Endothelial cell of umbilical vein (primary cell): ENCODE data around the gene SFXN4. TPM values are rescaled to one million over a fixed set of nuclear protein-coding genes. Genes with fewer than 3 reads are reported as not detected.

Experiments used
- BruUV-seq: library from RNA; stranded (reverse); fragments of 400-500 nt; replicated peaks from 2 replicates; lab custom pipeline; 2021; lab: Mats Ljungman, UMichigan
- CTCF ChIA-PET: fragments of 300-600, 350-600 bp; sonication (Branson Sonifier 250); formaldehyde crosslinking; loops from one replicate; lab custom pipeline; 2021; ENCODE audit warnings: antibody characterized with exemption, inconsistent platforms; lab: Charles Lee
- POLR2A ChIA-PET: fragments of 300-600, 350-600 bp; sonication (Branson Sonifier 250); formaldehyde crosslinking; loops from one replicate; lab custom pipeline; 2021; ENCODE audit warnings: antibody characterized with exemption, inconsistent platforms; lab: Charles Lee
- DNase-seq: peaks from one replicate; pipeline ENCODE4 v3.0.0-alpha.2; 2011; ENCODE audit warnings: low read depth, low spot score
- FAIRE-seq: peaks from 2 replicates; lab custom pipeline; 2011; peaks lifted over from hg19 to GRCh38; lab: Jason Lieb, UNC
- H2AFZ ChIP-seq: 2 replicates; pipeline ENCODE4 v1.6.0; 2012; ENCODE audit warnings: low read depth, low read length, control low read depth, inconsistent platforms
- H3K27ac ChIP-seq: 2 replicates; pipeline ENCODE4 v1.5.1; 2011; ENCODE audit warnings: low read depth, mild to moderate bottlenecking, control low read depth, low read length, moderate library complexity; ENCODE audit not compliant: insufficient read depth
- H3K27me3 ChIP-seq, 2 experiments: 2 replicates each; pipeline versions ENCODE4 v1.6.0 to v1.6.1; 2011; ENCODE audit warnings: low read length in 2 of 2, mixed read lengths in 1 of 2; ENCODE audit not compliant: control insufficient read depth in 2 of 2, insufficient read depth in 2 of 2
- H3K36me3 ChIP-seq, 2 experiments: 2 replicates in 1 of 2; 3 replicates in 1 of 2; pipeline ENCODE4 v1.5.1; 2011; ENCODE audit warnings: low read length in 2 of 2, mild to moderate bottlenecking in 1 of 2, moderate library complexity in 1 of 2; ENCODE audit not compliant: control insufficient read depth in 2 of 2, insufficient read depth in 2 of 2; ENCODE audit errors: extremely low read depth in 1 of 2
- H3K4me1 ChIP-seq: 3 replicates; pipeline ENCODE4 v1.5.1; 2011; ENCODE audit warnings: mild to moderate bottlenecking, low read length; ENCODE audit not compliant: control insufficient read depth, insufficient read depth; ENCODE audit errors: extremely low read depth
- H3K4me2 ChIP-seq: 2 replicates; pipeline ENCODE4 v1.6.1; 2011; ENCODE audit warnings: low read length, control low read depth, mixed read lengths; ENCODE audit not compliant: insufficient read depth
- H3K4me3 ChIP-seq, 3 experiments: fragments of 200-600 bp in 1 of 3; sonication (generic), shearing (Covaris generic) in 1 of 3; replicated peaks in 1 of 3; 2 replicates each; pipeline ENCODE4 v1.5.1; 2011 to 2016; ENCODE audit warnings: control low read depth in 3 of 3, low read length in 3 of 3, mild to moderate bottlenecking in 2 of 3, inconsistent platforms in 1 of 3, low read depth in 1 of 3, moderate library complexity in 1 of 3; ENCODE audit not compliant: insufficient read depth in 1 of 3
- H3K79me2 ChIP-seq: 2 replicates; pipeline ENCODE4 v1.6.0; 2012; ENCODE audit warnings: low read length, inconsistent platforms; ENCODE audit not compliant: control insufficient read depth, insufficient read depth
- H3K9ac ChIP-seq: replicated peaks from 2 replicates; pipeline ENCODE3; 2011; ENCODE audit warnings: low read length, control low read depth; ENCODE audit not compliant: insufficient read depth; ENCODE audit errors: extremely low read depth
- H3K9me1 ChIP-seq: replicated peaks from 3 replicates; pipeline ENCODE4 v1.6.0; 2011; ENCODE audit warnings: mild to moderate bottlenecking, low read length; ENCODE audit not compliant: control insufficient read depth, insufficient read depth; ENCODE audit errors: extremely low read depth
- H3K9me3 ChIP-seq: replicated peaks from 2 replicates; pipeline ENCODE4 v1.5.1; 2012; ENCODE audit warnings: low read length, inconsistent platforms; ENCODE audit not compliant: control insufficient read depth, insufficient read depth
- H4K20me1 ChIP-seq: replicated peaks from 2 replicates; pipeline ENCODE3; 2011; ENCODE audit warnings: mild to moderate bottlenecking, low read length; ENCODE audit not compliant: control insufficient read depth, insufficient read depth; ENCODE audit errors: extremely low read depth
- FOS ChIP-seq: IDR thresholded peaks from 2 replicates; pipeline ENCODE4 v1.6.1; 2011; ENCODE audit warnings: mild to moderate bottlenecking, low read length, moderate library complexity, borderline replicate concordance; ENCODE audit not compliant: insufficient read depth
- MAX ChIP-seq: IDR thresholded peaks from 2 replicates; pipeline ENCODE4 v1.6.1; 2011; ENCODE audit not compliant: insufficient read depth, insufficient read length
- MYC ChIP-seq: IDR thresholded peaks from one replicate; pipeline ENCODE4 v1.6.1; 2011; ENCODE audit warnings: mild to moderate bottlenecking, low read depth, low read length
- dilution Hi-C: fragments of 300-500 bp; cut with MboI; formaldehyde crosslinking; loops from one replicate; pipeline ENCODE4 v1.15.0; 2019; ENCODE audit warnings: low sequenced_read_pairs; ENCODE audit not compliant: extremely low pct_ligation_motif_present
- intact Hi-C: fragments of 100-400 bp; cut with micrococcal nuclease; formaldehyde crosslinking; loops from one replicate; pipeline ENCODE4 v1.10.0; 2022
- polyA plus RNA-seq, 4 experiments: library from polyadenylated mRNA; depleted of rRNA in 3 of 4; stranded (reverse) in 3 of 4; unstranded in 1 of 4; fragments of >200 nt; gene quantifications; 2 replicates each; pipeline versions ENCODE4 v1.2.1 to v1.2.3, GENCODE V29; 2011 to 2012; ENCODE audit warnings: missing spikeins in 1 of 4
- small RNA-seq: library from RNA; depleted of rRNA; stranded (forward); fragments of <200 nt; gene quantifications from one replicate; pipeline ENCODE3, GENCODE V24; 2012; ENCODE audit warnings: low replicate concordance, low read depth; ENCODE audit not compliant: insufficient read depth, insufficient read length
- total RNA-seq: library from RNA; stranded (reverse); gene quantifications from 2 replicates; pipeline ENCODE4 v1.2.3, GENCODE V29; 2021

Gene SFXN4
- total and polyA plus RNA-seq, 2 donors (not counting 3 experiments of a cell fraction or from before 2014, with no cell fraction given) = 11.1 to 14.5 TPM

GRCh38 chr10:119090968-119091367, 74.5 kb downstream of the SFXN4 start:
- peaks cover 2 to 5% of the 10 kb centered on the region in 2 experiments for H3K27me3 ChIP-seq
- dilution Hi-C loops = no loop called here
- H3K27ac ChIP-seq = no peak overlapping the region
- no peak overlapping the region for H3K9ac ChIP-seq
- H4K20me1 ChIP-seq = no peaks in the 10 kb centered on the region
- peak overlapping the region; percentile 33 for H2AFZ ChIP-seq
- H3K79me2 ChIP-seq = no peaks in the 10 kb centered on the region
- H3K4me1 ChIP-seq = no peaks in the 10 kb centered on the region
- CTCF ChIA-PET = interaction anchor here (0.9 to 1.1 kb wide), 2 partner anchors 9 to 782 kb away, joined by 3 to 4 read pairs; partner anchors contain the start of gene MCMBP
- no peak overlapping the region for H3K4me2 ChIP-seq
- H3K4me3 ChIP-seq = no peak overlapping the region
- intact Hi-C loops = no loop called here
- TF ChIP-seq MYC = no peak
- TF ChIP-seq MAX = no peak
- TF ChIP-seq FOS = peak; percentile 14
- DNase-seq = no peak
- FAIRE-seq = no peak
- POLR2A ChIA-PET = interaction anchor here (0.6 kb wide), 1 partner anchor 401 kb away, joined by 3 read pairs; no protein-coding TSS in a partner anchor
- H3K9me3 ChIP-seq = no peaks in the 10 kb centered on the region
- no TSS peak for BruUV-seq
- H3K36me3 ChIP-seq = no peaks in the 10 kb centered on the region
- H3K9me1 ChIP-seq = no peaks in the 10 kb centered on the region

Small RNAs within 50 kb of the gene (small RNA-seq; reads per million reads assigned to genes)
- gene AL355598.1 = not detected
- not detected for gene RN7SL749P

Other genes with a start within 250 kb of the SFXN4 start
- gene NANOS1, start 136.0 kb downstream of the SFXN4 start, total RNA-seq = 0.40 and 0.76 TPM in 2 replicates
- gene NANOS1, start 136.0 kb downstream of the SFXN4 start, polyA plus RNA-seq = 0.29 and 0.30 TPM in 2 replicates
- 149 and 159 TPM in 2 replicates for gene EIF3A, start 84.9 kb downstream of the SFXN4 start, total RNA-seq
- 11.7 and 27.6 TPM in 2 replicates for gene EIF3A, start 84.9 kb downstream of the SFXN4 start, polyA plus RNA-seq
- gene DENND10, start 61.6 kb downstream of the SFXN4 start, total RNA-seq = 50.1 and 54.3 TPM in 2 replicates
- 33.3 and 39.1 TPM in 2 replicates for gene DENND10, start 61.6 kb downstream of the SFXN4 start, polyA plus RNA-seq
- gene PRDX3, start 13.1 kb upstream of the SFXN4 start, total RNA-seq = 117 and 124 TPM in 2 replicates
- 99.4 and 123 TPM in 2 replicates for gene PRDX3, start 13.1 kb upstream of the SFXN4 start, polyA plus RNA-seq
- 29.1 and 29.5 TPM in 2 replicates for gene GRK5, start 41.9 kb upstream of the SFXN4 start, total RNA-seq
- 9.6 and 13.1 TPM in 2 replicates for gene GRK5, start 41.9 kb upstream of the SFXN4 start, polyA plus RNA-seq